ENCODE results near the gene ANXA4. TPM values are rescaled to one million over a fixed set of nuclear protein-coding genes. Genes with fewer than 3 reads are reported as not detected.
"Not testable (repeated sequence)": the region's sequence is repeated elsewhere in the genome, so short reads cannot be mapped to it uniquely, and the experiment has no call there.

Gene ANXA4
- total RNA-seq, 4 donors from 2014 or later = 24.8 to 66.4 (median 43.6) TPM

GRCh38 chr2:69762513-69763494, 20.9 kb downstream of the ANXA4 start:
- WGBS, 2 donors = 56 to 57% methylated on average over 11 to 14 of the region's 14 CpGs
- TF ChIP-seq CTCF (IDR thresholded peaks at IDR 0.05) (no peak), POLR2A (IDR thresholded peaks at IDR 0.05) (peak in 1 of 4 donors; percentile 29)
- no peak for DNase-seq
- peaks cover 29 to 65% (median 31%) of the 10 kb centered on the region in 3 donors for H3K4me1 ChIP-seq
- no peaks in the 10 kb centered on the region for H3K9me3 ChIP-seq
- intact Hi-C loops (cut with DNase I) = no loop called here
- H3K4me3 ChIP-seq = peak overlapping the region in 3 of 4 donors; percentile 34 to 44 (median 35)
- peaks cover 0 to 12% (median 0%) of the 10 kb centered on the region in 3 donors for H3K36me3 ChIP-seq
- no peaks in the 10 kb centered on the region for H3K27me3 ChIP-seq
- peak overlapping the region; percentile 82 to 90 (median 89) for H3K27ac ChIP-seq

- DNase-seq; H3K9me3 ChIP-seq; H3K36me3 ChIP-seq; H3K4me3 ChIP-seq; intact Hi-C loops (cut with DNase I); H3K27me3 ChIP-seq: not testable (repeated sequence)
- Histone ChIP-seq H3K4me1 (peaks cover 29 to 75% (median 31%) of the 10 kb centered on the region in 3 donors), H3K27ac (peak overlapping the region in 3 of 4 donors; percentile 82 to 89 (median 89))
- 88 to 92% methylated on average over 7 of the region's 7 CpGs for WGBS, 2 donors
These were observed 21.9 kb downstream of the ANXA4 start for GRCh38 chr2:69763831-69764230.

GRCh38 chr2:69764286-69765095, 22.6 kb downstream of the ANXA4 start:
- TF ChIP-seq POLR2A (IDR thresholded peaks at IDR 0.05) (no peak), CTCF (IDR thresholded peaks at IDR 0.05) (no peak)
- Histone ChIP-seq H3K4me1 (peaks cover 31 to 82% (median 35%) of the 10 kb centered on the region in 3 donors), H3K4me3 (no peak overlapping the region), H3K36me3 (no peaks in the 10 kb centered on the region), H3K27me3 (no peaks in the 10 kb centered on the region), H3K27ac (peak overlapping the region in 3 of 4 donors; percentile 82 to 89 (median 89)), H3K9me3 (no peaks in the 10 kb centered on the region)
- no peak for DNase-seq
- WGBS, 2 donors = 85 to 90% methylated on average over 5 of the region's 5 CpGs
- intact Hi-C loops (cut with DNase I) = no loop called here

- H3K27ac ChIP-seq = peak overlapping the region in 3 of 4 donors; percentile 74 to 89 (median 82)
- no peaks in the 10 kb centered on the region for H3K36me3 ChIP-seq
- 70 to 75% methylated on average over 2 of the region's 2 CpGs for WGBS, 2 donors
- peaks cover 36 to 87% (median 40%) of the 10 kb centered on the region in 3 donors for H3K4me1 ChIP-seq
- no peaks in the 10 kb centered on the region for H3K27me3 ChIP-seq
- intact Hi-C loops (cut with DNase I) = no loop called here
- H3K4me3 ChIP-seq = no peak overlapping the region
- DNase-seq = no peak
- no peaks in the 10 kb centered on the region for H3K9me3 ChIP-seq
- TF ChIP-seq POLR2A (IDR thresholded peaks at IDR 0.05) (no peak), CTCF (IDR thresholded peaks at IDR 0.05) (no peak)
These were observed 23.1 kb downstream of the ANXA4 start for GRCh38 chr2:69765096-69765380.

GRCh38 chr2:69766014-69766413, 24.1 kb downstream of the ANXA4 start:
- H3K4me3 ChIP-seq = no peak overlapping the region
- 47 to 48% methylated on average over 3 of the region's 3 CpGs for WGBS, 2 donors
- H3K4me1 ChIP-seq = peaks cover 41 to 97% (median 47%) of the 10 kb centered on the region in 3 donors

More at GRCh38 chr2:69766014-69766413, 24.1 kb downstream of the ANXA4 start:
- H3K27ac ChIP-seq = peak overlapping the region; percentile 56 to 89 (median 78)
- no peaks in the 10 kb centered on the region for H3K9me3 ChIP-seq
- H3K27me3 ChIP-seq = no peaks in the 10 kb centered on the region
- DNase-seq = no peak
- no peak for TF ChIP-seq POLR2A (IDR thresholded peaks at IDR 0.05)
- H3K36me3 ChIP-seq = no peaks in the 10 kb centered on the region
- intact Hi-C loops (cut with DNase I) = no loop called here

Measured in esophagus squamous epithelium (tissue), 5 donors.